Activated CD4-positive, alpha-beta T cell treated with anti-CD3 and anti-CD28 coated beads, Interleukin-10, Interleukin-2, amounts not matched to agents 100 ng/mL and 50 ng/mL, durations not matched to agents 16 hours and 8 hours (primary cell): Measurements from ENCODE around the gene PAM16.
A peak's percentile ranks its signal among the peaks of the same experiment; 100 is the strongest.

Experiments
- DNase-seq: peaks from one replicate; pipeline ENCODE4 v3.0.0-alpha.2; 2020

The PAM16 gene

DNA sequence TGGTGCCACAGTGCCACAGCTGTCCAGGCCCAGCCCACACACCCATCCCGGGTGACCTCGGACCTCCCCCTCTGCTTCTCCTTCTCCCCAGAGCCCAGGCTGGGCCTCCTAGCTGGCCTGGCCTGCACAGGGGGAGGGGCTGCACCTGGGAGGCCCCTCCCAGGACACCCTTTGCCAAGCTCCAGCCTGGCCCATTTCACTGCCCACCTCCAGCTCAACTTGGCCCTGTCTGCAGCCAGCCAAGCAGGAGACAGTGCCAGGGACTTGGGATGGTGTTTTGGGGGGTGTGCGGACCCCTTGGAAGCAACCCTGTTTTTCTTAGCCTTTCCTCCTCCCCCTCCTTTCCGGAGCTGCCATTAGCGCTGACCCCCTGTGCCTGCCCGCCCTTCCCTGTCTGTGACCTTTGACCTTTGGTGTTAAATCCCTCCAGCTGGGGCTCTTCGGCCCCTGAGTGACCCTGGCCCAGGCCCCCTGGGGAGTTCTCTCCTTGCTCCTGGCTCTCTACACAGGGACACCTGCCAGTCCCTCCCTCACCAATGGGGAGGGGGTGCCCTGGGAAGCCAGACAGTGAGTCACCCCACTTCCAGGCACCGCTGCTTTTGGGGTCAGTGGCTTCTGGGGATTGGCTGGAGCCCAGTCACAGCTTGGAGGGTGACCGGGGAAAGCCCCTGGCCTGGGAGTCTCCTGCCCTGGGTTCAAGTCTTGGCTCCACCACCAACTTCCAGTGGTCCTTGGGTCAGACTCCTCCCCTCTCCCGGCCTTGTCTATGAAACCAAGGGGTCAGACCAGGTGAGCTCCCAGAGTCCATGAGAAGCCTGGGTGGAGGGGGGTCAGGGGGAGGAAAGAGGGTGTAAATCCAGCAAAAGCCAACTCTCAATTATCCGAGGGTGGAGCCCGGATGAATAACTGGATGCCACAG is 33.3 kb downstream of the PAM16 start:
- no peak for DNase-seq

- DNase-seq = no peak
These were observed 34.1 kb downstream of the PAM16 start for GRCh38 chr16:4316864-4317531.

DNA sequence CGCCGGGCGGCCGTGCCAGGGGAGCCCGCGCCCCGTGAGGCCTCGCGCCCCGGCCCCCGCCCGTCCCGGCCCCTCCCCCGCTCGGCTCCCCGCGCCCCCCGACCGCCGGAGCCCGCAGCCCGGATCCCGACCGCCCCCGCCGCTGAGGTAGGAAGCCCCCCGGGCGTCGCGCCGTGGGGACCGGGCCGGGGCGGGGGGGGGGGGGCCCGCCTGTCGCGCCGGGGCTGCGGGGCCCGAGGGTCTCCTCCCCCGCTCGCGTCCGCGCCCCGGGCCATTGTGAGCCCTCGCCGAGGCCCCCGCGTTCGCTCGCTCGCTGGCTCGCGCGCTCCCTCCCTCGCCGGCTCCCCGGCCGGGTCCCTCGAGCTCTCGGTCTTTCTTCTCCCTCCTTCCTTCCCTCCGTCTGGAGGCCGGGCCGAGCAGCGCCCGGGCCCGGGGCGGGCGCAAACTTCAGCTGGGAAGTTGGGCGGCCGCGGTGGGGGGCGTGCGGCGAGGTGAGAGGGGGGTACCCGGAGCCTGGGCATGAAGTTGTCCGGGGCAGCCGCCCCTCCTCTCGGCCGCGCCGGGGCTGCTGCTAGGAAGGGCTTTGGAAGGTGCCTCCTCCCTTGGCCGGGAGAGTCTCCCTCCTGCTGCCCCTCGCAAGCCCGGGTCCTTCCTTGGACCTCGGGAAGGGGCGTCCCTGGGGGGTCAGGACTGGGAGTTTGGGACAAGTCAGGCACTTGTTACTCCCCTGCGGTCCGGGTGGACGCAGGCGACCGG is 34.8 kb downstream of the PAM16 start:
- DNase-seq = no peak

- no peak for DNase-seq
These were observed 35.7 kb downstream of the PAM16 start, which contains the start of gene GLIS2 for GRCh38 chr16:4315186-4316107. Gene GLIS2, plus strand, starts transcription at chr16:4316067. Its CDS starts 16,214 bp downstream, at chr16:4332281.

DNA sequence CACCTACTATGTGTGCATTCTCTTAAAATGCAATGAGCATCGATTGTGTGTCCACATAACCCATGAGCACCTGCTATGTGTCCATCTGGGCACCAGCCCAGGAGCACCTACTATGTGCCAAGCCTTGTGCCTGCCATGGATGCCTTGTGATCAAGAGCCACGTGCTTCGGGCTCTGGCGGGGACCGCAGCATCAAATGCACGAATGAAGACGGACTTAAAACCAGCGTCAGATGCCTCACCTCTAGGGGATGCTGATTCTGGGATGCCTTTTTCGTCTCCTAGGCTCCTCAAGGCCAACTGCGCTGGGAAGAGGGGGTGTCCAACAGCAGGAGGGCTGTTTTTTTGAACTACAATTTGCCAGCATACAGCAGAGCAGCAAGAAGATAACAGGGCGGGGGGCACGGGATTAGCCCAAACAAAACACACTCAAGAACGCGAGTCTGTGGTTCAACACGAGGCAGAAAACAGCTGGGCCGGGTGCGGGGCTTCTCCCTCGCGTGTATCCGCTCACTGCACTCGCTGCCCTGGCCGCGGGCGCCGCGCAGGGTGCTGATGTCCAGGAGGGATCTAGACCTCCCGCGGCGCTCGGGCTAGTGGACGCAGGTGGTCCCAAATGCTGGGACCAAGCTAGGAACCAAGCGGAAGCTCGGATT is 36.5 kb downstream of the PAM16 start:
- peak; percentile 38 for DNase-seq

DNA sequence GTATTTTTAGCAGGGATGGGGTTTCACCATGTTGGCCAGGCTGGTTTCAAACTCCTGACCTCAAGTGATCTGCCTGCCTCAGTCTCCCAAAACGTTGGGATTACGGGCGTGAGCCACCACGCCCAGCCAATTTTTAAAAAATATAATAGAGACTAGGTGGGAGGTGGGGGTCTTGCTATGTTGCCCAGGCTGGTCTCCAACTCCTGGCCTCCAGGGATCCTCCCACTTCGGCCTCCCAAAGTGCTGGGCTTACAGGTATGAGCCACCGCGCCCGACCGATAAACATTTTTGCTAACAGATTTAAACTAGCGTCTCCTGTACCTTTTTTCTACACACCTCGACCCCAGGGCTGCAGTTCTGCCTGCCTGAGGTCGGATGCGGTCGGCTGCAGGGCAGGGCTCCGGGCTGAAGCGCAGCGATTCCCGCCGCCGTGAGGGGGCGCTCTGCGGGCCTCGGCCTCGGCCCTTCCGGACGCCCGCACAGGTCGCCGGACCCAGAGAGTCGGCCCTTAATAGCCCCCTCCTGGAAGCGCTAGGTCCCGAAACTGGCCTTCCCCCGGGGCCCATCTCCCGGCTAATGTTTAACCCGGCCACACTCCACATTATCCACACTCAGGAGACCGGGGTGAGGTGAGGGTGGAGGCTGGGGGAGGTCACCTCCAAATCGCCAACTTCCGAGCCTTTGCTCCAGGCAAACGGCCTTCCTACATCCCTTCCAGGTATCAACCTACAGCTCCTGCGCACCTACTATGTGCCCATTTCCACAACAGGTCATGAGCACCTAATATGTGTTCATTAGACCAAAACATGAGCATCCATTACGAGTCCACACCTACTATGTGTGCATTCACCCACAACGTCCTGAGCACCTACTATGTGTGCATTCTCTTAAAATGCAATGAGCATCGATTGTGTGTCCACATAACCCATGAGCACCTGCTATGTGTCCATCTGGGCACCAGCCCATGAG is 37.3 kb downstream of the PAM16 start:
- peak; percentile 39 for DNase-seq

DNA sequence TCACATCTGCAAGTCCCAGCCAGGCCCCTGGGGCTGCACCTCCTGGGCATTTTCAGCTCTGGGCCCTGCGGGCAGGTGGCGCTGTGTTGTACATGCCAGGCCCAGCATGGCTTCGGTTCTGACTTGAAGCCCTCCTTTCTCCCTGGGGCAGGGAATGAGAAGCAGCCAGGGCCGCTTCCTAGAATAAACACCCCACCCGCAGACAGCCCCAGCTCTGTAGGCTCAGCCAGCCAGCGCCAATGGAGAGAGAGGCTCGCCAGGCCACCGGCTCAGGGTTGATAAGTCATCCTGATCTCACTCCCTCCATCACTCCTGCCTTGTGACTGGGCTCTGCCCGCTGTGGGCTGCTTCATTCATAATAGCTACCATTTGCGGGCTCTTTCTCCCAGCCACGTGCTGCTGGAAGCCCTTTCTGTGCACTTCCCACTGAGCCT is 41.3 kb downstream of the PAM16 start:
- peak; percentile 61 for DNase-seq

GRCh38 chr16:4309102-4309832 is 41.9 kb downstream of the PAM16 start:
- DNase-seq = no peak

DNA sequence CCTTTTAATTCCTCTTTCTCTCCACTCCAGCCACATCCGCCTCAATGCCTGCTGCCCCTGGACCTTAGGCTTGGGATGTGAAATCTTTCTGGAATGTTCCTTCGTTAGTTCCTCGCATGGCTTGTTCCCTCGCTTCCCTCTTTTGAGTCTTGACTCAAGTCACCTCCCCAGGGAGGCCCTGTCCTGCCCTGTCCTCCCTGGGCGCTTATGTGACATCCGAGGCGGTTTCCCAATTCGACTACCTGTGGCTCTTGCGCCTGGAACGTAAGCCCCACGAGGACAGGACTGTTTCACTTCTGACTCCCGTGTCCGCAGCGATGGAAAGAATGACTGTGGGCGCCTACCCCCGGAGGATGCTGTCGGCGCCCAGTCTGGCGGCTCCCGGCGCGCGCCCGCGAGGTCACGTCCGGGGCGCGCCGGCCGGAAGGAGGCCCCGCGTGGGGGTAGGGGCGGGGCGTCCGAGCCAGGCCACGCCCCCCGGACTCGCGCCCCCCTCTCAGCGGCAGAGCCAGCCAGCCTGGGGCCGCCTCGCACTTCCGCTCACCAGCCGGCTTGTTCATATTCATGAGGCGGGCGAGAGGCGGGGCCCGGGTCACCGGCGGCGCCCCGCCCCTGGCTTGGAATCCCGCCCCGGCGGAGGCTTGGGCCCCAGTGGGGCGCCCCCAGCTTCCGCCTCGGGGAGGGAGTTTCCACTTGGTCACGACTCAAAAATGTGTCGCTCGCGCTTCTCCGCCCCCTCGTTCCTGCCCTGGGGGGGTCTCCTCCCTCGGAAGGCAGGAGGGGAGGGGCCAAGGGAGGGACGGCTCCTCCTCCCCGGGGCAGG is 43.7 kb downstream of the PAM16 start:
- DNase-seq = peak; percentile 98

- DNase-seq = peak; percentile 49
These were observed 44.5 kb downstream of the PAM16 start for GRCh38 chr16:4306470-4307214.

- DNase-seq = no peak
These were observed 47.1 kb downstream of the PAM16 start for GRCh38 chr16:4303973-4304372.

DNA sequence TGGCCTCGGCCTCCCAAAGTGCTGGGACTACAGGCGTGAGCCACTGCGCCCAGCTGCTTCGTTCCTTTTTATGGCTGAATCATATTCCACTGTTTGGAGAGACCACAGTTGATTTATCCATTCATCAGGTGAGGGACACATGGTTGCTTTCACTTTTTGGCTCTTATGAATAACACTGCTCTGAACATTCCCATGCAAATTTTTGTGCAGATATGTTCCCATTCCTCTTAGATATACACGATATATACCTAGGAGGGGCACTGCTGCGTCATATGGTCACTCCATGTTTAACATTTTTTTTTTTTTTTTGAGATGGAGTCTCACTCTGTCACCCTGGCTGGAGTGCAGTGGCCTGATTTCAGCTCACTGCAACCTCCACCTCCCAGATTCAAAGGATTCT is 49.2 kb downstream of the PAM16 start:
- no peak for DNase-seq

GRCh38 chr16:4301177-4301576 is 49.9 kb downstream of the PAM16 start:
- DNase-seq = no peak

- DNase-seq = no peak
These were observed 52.2 kb downstream of the PAM16 start for GRCh38 chr16:4298761-4299522.

DNA sequence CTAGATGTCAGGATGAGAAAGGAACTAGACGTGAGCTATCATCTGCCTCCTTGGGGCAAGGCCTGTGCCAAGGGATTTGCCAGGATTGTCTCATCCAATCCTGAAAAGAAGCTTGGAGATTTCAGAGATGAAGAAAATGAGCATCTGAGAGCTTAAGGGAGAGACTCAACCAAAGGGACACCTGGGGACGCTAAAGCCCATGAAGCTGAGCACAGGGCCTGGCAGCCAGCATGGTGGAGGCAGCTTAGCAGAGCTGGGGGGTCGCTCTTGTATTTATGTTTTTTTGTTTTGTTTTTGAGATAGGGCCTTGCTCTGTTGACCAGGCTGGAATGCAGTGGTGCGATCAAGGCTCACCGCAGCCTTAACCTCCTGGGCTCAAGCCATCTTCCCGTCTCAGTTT is 53.6 kb downstream of the PAM16 start:
- no peak for DNase-seq

- no peak for DNase-seq
These were observed 55.5 kb downstream of the PAM16 start for GRCh38 chr16:4295581-4295980.

DNA sequence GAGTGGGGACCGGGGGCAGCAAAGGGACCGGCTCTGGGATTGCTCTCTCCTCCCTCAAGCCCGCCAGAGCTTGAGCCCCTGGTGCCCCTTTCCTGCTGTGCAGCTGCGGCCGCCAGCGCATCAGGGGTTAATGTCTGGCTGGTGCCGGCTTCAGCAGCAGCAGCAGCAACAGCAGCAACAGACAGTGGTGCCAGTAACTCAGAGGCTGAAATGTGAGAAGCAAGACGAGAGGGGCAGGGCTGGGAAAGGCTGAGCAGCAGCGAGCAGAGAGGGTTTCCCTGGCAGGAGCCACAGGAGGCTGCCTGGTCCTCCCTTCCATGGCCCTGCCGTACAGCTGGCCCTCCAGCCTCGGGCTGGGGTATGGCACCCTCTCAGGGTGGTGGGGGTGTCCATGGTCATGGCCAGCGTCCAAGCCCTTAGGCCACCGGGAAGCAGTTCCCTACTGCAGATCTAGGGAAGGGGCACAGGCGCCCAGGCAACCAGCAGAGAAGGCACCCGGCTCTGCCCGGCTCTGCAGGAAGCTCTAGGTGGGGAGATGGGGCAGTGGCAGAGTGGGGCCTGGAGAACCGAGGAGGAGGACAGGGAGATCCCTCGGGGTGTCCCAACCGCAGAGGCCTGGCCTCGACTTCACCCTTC is 57.2 kb downstream of the PAM16 start:
- DNase-seq = no peak
